GM21526 (cell line): ENCODE results near the gene FBXW12.

Source experiments
- ATAC-seq: cut with Tn5 transposase; IDR thresholded peaks from one replicate; pipeline ENCODE4 v1.9.1; 2021; ENCODE audit warnings: moderate library complexity; ENCODE audit not compliant: unreplicated experiment, low FRiP score

The FBXW12 gene

DNA sequence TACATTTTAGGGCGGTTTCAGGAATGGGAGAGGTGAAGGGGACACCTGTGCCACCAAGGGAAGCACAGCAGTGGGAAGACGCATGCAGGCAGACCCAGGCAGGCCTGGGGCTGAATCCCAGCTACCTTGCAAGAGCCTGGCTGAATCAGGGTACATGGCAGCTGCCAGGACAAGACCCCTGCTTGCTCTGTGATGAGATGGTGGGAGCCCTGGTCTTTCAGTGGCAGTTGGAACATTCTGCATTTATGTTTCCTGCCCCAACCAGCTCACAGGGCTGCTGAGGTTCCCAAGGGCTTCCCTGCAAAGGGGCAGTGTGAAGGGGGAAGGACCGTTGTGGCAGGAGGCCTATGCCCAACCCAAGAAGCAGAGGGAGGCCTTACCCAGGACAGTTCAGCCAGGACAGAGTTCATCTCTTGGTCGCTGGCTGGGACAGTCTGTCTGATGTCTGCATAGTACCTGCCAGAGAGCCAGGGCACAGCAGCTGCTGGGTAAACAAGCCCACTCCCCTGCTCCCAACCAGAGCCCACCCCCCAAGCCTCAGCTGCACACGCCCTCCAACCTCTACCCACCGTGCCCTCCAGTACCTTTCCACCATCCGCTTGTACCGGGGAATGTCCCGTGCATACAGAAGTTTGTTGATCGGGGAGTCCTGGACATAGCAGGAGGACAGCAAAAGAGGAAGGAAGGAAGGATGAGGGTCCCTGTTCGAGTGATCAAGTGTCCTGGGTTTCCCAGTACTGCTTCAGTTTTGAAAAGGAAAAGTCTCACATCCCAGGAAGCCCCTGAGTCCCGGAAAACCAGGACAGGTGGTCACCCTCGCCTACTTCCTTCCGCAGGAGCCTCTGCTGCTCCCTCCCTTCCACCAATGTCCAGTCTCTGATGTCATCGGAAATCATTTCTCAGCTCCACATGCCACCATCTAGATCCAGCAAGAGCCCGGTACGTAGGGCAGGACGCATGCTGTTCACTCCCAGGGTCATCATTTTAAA is 34.7 kb downstream of the FBXW12 start:
- ATAC-seq: no peak

DNA sequence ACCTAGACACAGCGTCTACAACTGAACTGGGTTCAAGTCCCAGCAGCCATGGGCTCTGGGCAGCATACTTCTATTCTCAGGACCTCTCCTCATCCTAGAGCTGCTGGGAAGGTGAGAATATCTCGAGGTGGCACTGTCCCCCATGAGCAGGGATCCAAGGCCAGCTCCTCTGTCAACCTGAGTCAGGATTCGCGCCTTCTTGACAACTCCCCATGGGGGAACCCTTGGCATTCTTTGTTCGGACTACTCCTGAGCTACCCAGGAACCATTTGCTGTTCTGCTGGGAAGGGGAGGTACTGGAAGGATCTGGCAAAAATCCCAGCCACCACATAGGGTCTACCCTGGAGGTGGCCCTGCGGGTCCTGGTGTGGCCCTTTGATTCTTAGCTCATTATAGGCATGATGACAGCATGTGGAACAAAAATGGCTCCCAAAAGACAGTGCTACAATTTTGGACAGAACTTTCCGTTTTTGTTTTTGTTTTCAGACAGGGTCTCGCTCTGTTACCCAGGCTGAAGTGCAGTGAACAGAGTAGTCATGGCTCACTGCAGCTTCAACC is 35.6 kb downstream of the FBXW12 start:
- ATAC-seq: no peak

DNA sequence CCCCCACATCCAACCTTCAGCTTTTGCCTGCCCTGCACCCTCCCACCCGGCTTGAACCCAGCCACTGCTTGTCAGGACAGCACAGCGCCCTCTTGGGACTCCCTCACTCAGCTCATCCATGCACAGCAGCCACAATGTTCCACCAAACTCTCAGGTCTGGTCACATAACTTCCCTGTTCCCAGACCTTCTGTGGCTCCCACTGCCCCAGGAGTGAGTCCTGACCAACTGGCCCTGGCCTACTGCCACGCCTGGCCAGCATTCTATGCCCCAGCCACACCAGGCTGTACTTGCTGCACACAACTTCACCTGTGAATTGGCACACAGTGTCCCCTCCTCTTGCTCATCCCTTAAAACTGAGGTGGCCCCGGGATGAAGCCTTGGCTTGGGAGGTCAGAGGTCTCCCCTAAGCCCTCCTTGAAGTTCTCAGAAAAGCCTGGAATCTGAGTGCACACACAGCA is 36.8 kb downstream of the FBXW12 start:
- no peak for ATAC-seq

DNA sequence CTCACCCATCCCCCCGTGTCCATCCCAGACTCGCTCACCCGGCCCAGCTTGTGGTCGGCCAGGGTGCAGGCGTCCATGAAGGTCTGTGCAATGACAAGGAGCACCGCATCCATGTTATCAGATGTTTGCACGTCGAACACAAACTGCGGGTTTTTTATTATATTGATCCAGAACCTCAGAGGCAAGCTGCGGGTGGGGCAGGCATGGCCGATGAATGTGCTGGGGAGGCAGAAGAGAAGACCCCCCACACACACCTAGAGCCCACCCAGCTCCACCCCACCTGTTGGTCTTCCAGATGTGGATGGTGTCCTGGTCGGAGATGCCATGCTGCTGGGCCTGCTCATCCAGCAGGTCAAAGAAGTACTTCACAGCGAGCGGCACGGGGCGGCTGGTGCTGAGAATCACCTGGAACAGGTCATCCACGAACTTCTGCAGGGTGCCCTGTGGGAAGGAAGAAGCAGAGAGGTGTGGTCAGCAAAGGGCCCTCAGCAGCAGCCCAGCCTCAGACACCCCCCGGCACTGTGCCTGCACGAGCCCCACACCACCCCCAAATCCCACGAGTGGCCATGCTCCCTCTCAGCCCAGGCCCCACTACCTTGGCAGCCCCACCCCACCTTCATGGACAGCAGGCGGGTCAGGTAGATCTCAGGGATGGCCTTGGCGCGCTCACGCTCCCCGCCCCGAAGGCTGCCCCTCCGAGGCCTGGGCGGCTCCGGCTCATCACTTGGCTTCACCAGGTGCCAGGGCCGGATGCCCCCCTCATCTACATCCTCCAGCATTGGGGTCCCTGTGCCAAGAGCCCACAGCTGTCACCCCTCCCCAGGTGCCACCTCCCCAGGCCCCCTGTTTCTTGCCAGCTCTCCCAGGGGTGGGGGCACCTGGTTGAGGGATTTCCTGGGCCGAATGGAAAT is 37.5 kb downstream of the FBXW12 start:
- no peak for ATAC-seq

DNA sequence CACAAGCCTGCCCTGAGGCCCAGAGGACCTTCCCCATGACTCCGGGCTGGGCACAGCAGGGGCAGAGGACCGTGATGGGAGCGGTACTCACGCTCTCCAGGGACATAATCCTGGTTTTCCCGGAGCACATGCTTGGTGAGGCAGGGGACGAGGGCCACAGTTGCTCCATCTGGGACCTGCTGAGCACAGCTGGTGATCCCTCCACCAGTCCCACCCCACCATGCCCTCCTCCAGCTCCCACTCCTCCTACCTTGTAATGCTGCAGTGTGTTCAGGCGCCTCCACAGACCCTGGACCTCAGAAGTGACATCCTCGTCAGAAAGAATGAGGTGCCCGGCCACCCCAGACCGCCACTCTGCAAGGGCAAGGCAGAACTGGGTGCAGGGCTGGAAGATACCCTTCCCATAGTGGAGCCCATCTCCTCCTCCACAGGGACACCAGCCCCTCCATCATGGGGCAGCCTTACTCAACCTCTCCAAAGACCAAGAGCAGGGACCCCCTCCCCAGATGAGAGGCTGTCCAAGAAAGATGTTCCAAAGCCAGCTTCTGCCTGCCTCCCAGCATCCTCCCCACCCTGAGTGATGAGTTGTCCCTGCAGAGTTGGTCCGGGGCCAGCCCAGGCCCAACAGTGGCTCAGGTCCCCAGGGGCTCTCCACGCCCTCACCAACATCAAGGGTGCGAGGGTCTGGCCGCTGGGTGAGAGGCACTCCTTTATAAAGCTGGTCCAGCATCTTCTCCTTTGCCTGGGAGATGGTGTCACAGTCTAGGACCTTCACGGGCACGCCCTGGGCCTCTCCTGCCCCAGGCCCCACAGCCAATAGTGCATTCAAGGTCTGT is 38.4 kb downstream of the FBXW12 start:
- no peak for ATAC-seq

DNA sequence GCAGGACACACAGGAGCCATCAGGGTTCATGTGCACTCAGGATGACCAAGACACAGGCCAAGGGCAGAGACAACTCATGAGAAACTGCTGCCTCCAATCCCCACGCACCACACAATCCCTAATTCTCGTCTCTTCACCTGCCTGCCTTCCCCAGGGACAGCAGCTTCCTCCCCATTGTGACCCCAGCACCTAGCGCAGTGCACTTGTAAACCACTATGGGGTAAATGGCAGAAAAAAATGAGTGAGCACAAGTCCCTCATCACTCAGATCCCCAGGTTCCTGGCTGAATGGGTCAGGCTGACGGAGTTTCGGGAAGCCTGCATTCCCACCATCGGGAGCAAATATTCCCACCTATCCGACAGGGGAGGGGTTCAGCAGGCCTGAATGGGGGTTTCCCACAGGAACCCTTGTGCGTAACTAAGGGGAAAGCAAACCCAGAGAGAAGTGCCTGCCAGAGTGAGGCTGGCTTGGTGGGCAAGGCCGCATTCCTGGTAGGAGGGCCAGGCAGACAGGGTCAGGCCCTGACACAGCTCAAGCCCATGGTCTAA is 39.1 kb downstream of the FBXW12 start:
- no peak for ATAC-seq

DNA sequence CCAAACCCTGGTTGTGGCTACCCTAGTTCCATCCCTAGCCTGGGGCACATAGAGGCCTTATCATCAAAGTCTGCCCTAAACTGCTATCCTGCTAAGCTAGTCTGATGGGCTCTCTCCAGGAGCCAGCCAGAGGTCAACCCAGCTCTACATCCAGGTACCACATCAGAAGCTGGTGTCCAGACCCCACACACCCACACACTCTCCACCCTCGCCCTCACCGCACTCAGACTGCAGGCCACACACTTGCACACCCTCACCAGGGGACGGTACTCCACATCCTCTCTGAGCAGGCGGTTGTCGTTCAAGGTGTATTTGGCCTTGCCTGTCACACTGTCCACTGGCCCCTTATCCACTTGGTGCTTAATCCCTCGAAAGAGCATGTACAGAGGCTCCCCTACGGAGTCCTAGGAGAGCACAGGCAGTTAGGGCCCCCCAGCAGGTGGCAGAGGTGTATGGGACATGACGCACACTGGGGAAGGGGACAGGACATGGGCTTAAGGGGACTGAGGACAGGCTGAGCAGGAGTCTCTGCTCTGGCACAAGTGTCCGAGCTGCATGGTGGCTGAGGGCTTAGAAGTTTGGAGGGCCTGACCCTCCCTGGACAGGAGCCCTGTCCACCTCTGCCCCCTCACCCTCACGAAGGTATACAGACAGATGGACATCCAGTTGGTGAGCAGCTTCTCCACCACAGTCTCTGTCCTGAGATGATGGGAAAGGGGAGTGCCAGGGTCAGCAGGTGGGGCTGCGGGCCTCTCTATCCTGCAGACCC is 39.8 kb downstream of the FBXW12 start:
- no peak for ATAC-seq

DNA sequence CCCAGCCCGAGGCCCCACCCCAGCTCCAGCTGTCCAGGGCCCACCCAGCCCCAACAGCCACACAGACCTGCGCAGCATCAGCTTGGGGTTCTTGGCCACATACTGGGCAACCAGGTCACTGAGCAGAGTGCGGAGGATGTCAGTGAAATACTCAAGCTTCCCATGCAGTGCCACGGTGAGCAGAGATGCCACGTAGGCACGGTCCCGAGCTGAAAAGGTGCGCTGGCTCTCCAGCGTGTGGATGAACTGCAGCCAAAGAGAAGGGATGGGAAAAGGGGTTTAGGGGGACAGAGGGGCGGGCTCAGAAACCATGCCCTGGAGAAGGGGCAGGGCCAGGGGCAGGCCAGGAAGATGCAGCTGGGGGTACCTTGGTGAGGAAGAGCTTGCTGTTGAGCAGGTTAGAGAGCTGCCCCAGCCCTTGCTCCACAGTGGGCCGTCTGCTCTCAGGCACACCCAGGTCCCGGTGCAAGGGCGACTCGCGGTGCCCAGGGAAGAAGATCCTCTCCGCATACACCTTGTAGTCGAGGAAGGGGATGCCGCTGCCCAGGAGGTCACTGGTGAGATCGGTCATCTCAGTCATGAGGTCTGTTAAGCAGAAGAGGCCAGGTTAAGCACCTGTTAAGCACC is 40.5 kb downstream of the FBXW12 start:
- no peak for ATAC-seq

DNA sequence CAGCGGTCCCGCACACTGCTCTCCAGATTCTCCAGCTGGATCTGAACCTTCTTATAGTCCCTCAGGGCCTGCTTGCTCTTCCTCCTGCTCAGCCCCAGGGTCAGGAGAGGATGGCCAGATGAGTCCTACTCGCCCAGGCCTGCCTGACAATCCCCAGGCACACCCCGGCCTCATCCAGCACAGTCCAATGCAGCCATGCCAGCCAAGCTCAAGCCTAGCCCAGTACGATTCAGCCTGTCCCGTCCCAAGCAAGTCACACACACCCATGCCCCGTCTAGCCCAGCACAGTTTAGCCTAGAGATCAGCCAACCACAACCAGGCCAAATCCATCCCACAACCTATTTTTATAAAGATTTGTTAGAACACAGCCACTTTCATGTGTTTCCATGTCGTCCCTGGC is 41.1 kb downstream of the FBXW12 start:
- no peak for ATAC-seq

DNA sequence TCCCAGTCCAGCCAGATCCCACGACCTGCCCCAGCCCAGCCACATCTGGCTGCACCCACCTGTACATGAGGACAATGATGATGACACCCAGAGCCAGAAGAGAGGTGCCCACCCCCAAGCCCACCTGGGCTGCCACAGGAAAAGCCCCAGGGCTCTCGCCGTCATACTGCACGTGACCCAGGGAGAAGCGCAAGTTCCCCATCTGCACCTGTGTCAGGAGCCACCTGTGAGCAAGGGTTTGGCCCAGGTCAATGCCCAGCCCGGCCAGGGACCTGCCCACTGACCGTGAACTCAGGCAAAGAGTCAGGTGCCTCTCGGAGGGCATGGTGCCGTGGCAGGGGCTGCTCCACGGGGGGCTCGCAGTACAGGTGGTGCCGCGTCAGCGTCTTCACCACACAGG is 41.6 kb downstream of the FBXW12 start:
- ATAC-seq: no peak

DNA sequence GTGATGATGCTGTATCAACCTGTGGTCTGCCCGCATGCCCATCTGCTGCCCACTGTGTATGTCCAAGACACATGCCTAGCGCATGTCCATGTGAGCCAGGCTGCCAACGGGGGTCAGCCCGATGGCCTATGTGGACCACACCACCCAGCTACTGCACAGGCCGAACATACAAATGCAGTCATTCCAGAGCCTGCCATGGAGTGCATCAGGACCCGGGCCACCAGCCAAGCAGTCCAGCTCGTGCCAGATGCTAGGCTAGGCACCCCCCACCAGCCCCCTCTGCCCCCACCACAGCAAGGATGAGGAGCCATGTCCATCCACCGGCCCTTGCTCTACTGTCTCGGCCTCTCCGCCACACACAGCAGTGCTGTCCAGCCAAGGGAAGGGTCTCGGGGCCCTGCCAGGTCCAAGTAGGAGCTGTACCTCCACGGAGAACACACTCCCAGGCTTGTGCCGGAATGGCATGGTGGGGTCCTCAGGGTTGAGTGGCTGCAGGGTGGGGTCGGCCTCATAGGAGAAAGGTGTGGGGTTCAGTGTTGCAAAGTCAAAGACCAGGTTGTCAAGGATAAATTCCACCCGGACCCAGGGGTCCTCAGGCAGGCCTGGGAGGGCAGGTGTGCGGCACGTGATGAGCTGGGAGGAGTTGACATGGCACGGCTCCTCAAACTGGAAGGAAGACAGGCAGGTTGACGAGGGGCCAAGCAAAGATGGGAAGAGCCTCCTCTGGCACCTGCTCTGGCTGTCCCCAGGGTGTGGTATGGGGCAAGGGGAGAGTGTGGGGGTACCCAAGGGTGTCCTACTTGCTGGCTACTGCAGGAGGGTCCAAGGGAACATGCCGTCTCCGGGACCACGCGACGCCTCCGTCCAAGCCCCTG is 42.6 kb downstream of the FBXW12 start:
- no peak for ATAC-seq

DNA sequence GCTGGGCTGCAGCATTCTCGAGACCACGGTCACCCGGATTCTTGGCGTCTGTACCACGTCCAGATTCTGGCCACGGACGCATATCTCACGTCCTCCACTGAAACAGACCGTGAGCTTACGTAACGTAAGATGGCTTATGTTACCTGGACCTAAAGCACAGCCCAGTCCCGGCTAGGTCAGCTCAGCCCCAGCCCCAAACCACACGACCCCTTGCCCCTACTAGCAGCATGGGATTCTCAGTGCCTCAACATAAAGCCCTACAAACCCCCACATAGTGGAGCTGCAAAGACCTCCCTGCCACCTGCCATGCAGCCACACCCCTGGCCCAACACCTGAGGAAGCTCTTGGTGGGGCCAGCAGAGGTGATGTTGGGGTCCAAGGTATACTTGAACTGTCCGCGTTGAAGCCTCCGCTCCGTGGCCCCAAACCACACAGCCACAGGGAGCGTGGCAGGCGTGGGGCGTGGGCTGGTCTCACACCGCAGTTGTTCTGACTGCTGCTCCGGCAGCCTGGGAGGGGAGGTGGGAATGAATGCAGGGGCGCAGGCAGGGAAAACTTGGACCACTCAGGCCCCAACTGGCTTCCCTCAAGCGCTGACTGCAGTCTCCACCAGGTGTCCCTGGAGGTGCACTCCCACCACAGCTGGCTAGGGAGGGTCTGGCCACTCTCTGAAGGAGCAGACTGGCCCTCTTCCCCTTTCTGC is 43.4 kb downstream of the FBXW12 start:
- no peak for ATAC-seq

DNA sequence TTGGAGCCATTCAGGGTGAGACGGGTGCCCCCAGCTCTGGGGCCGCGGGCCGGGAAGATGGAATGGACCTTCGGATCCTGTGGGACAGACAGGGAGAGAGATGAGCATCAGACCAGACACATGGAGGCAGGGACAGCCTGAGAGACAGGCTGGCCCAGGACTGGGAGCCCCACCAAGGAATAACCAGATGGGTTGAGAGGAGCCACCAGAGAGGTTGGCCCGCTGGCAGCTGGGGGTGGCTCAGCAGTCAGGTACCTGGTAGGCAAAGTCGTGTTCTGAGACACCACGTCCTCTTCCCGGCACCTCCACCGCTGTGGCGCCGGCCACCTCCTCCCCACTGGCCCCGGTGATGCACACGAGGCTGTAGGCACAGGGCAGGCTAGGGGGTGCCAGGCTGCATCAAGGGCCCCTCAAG is 44.1 kb downstream of the FBXW12 start:
- ATAC-seq: no peak

DNA sequence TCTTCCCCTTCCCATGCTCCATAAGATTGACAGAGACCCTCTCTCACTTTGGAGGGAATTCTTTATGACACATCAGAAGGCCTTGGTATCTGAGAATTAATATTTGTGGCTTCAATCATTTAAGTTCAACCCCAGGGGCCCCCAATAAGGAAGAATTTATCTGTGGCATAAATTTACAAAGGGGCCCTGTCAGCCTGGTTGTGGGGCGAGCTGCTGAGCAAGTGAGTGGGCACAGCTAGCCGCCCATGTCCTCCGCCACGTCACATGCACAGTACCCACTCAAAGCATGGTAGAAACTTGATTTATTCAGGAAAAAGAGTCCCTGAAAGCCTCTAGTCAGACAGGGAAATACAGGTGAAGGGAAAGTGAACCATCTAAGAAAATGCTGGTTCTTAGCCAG is 44.5 kb downstream of the FBXW12 start:
- no peak for ATAC-seq

DNA sequence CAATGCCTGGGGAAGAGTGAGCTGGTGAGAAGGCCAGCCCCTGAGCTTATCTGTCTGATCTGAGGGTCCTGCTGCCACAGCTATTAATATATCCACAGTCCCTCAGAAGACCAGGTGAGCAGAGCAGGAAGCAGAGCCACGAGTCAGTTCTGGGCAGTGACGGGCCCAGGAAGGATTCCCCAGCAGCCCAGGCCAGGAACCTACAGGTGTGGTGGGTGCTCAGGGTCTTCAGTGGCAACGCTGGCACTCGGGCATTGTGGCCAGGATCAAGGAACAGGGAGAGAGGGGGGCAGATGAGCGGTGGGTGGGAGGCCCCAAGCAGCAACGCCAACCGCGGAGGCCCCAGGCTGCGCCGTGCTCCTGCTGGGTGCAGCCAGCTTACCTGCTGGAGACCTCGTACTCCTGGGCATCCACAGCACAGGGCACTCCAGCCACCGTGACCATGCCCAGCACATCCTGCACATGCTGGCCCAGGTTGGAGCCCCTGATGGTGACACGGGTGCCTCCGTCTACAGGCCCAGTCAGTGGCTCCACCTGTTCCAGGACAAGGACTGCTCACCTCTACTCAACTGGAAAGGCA is 45.6 kb downstream of the FBXW12 start:
- ATAC-seq: no peak

DNA sequence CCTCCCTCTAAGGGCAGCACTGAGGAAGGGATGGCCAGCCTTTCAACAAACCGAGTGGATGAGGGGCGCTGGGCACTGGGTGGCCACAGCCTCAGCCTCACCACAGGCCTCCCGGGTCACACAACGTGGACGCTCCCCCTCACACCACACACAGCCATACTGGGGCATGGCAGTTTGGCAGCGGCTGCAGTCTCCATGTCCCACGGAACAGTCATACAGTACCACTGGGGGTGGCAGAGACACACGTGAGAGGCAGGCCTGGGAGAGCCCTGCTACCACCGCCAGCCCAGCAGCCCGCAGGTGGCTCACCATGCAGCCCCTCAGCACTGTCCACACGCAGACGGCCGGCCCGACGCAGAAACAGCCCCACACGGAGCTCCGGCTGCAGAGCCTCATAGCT is 46.1 kb downstream of the FBXW12 start:
- ATAC-seq: no peak

DNA sequence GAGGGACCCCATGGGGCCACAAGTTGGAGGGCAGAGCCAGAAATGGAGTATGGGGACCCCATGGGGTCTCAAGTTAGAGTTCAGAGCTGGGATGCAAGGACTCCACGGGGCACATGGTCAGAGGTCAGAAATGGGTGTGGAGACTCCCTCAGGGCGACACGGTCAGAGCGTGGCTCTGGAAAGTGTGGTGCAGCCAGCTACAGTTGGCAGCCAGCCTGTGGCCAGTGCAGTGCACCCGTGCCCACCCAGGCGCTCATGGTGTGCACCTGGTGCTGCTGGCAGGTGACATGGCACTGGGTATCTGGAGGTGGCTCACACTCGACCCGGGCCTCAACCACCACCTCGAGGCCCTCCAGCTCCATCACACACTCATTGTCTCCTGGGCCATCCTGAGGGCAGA is 46.6 kb downstream of the FBXW12 start:
- no peak for ATAC-seq
